HG02610 (cell line): ENCODE data around the gene SEC16A.

Source experiments
- ATAC-seq: cut with Tn5 transposase; IDR thresholded peaks from one replicate; pipeline ENCODE4 v1.9.1; 2021; ENCODE audit warnings: mild to moderate bottlenecking, moderate library complexity; ENCODE audit not compliant: unreplicated experiment

SEC16A gene

GRCh38 chr9:136465500-136466154 is 17.2 kb downstream of the SEC16A start:
- no peak for ATAC-seq

GRCh38 chr9:136464241-136464640 is 18.6 kb downstream of the SEC16A start:
- ATAC-seq, result no peak

DNA sequence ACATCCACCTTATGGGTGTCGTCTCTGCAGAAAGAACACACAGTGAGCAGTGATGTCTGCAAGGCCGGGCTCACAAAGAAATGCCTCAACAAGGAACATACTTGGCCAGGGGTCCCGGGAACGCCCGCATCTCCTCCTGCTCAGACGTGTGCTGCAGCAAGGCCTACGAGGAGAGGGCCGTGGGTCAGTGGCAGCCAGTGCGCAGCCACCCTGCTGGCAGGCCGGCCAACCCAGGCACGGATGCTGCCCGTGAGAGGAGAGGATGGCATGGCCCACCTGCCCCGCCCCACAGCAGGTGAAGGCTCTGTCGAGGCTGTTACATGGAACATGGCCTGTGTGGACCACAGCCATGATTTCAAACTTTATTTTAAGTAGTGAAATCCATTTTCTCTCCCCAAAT is 19.3 kb downstream of the SEC16A start:
- ATAC-seq, result no peak

- ATAC-seq, result no peak
These were observed 20.2 kb downstream of the SEC16A start for GRCh38 chr9:136462664-136463063.

DNA sequence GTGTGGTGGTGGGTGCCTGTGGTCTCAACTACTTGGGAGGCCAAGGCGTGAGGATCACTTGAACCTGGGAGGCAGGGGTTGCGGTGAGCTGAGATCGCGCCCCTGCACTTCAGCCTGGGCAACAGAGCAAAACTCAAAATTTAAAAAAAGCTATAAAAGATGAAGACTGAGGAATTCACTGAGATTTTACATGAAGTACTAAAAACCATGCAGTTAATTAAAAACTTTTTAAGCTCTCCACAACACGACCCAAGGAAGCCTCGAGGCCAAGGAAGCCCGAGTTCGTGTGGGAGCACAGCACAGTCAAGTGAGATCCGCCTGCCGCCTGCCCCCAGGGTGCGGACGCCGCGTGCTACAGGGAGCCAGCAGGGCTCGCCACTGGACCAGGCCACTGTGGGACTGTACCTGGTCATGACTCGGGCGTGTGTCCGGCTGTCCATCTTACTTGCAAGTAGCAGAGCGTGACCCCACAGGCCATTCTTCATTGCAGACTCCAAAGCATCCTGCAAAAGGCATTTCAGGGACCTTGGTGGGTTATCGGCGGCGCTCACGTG is 22.0 kb downstream of the SEC16A start:
- no peak for ATAC-seq

- ATAC-seq, result no peak
These were observed 23.4 kb downstream of the SEC16A start for GRCh38 chr9:136459425-136459824.

DNA sequence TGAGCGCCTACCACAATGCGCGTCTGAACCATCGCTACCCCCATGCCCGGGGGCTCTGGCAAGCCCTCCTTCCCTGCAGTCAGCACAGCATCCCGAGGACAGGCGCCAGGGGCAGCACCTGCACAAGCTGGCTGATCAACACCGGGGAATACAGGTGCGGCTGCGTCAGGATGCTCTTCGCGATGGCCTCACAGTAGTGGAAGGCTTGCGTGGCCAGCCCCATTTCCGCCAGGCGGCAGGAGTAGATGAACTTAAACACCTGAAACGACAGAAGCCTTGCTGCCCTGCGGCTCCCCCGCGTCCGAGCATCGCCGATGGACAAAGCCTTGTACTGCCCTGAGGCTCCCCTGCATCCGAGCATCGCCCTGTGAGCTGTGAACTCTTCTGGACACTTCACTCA is 25.5 kb downstream of the SEC16A start:
- ATAC-seq, result no peak

DNA sequence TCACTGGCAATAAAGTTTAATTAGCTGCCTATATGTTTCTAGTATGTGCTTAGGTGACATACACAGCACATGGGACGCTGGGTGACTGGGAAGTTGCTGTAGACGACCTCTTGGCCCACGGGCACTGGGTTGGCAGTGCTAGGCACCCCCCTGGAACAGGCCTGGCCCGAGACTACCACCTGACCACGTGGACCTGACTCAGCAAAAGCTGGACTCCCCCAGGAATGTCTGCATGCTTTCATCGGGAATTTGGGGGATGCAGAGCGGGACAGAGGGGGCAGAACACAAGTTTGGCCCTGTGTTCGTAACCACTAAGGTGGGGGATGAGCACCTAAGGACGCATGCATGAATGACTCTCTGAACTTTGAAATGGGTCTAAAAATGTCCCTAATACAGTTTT is 26.6 kb downstream of the SEC16A start:
- ATAC-seq, result no peak

DNA sequence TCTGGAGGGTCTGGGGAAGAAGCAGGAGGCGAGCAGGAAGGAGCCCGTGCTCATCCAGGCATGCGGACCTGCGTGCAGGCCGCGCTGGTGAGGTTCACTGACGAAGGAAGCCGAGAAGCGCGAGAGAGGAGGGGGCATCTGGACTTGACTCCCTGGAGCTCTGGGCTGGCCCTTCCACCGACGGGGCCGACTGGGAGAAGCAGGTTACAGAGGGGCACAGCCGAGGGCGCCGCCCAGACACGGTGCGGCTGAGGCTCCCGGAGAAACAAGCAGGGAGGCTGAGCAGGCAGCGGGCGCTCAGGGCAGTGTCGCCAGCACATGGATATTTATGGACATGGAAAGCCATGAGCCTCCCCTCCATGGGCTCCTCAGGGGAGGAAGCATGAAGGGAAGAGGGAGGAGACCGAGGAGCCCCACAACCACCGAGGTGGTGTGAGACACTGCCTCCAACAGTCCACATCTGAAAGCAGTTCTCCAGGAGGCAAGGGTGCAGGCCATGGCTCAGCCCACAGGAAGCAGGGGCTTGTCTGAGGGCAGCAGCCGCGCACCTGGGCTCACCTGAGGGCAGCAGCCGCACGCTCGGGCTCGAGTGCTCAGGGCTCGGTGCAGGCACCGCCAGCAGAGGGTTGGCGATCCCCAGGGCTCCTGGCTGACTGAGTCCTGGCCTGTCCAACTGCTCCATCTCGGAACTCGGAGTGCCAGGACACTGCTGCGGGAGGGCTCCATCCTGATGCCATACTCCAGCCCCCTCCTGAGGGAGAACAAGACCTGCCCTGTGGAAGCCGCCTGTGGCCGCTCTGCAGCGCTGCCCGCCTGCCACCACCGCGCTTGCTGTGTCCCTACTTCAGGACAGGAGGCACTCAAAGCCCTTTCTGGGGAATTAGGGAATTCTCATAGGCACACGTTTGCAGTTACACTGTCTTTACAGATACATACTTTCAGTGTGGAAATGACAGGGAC is 27.5 kb downstream of the SEC16A start:
- no peak for ATAC-seq

DNA sequence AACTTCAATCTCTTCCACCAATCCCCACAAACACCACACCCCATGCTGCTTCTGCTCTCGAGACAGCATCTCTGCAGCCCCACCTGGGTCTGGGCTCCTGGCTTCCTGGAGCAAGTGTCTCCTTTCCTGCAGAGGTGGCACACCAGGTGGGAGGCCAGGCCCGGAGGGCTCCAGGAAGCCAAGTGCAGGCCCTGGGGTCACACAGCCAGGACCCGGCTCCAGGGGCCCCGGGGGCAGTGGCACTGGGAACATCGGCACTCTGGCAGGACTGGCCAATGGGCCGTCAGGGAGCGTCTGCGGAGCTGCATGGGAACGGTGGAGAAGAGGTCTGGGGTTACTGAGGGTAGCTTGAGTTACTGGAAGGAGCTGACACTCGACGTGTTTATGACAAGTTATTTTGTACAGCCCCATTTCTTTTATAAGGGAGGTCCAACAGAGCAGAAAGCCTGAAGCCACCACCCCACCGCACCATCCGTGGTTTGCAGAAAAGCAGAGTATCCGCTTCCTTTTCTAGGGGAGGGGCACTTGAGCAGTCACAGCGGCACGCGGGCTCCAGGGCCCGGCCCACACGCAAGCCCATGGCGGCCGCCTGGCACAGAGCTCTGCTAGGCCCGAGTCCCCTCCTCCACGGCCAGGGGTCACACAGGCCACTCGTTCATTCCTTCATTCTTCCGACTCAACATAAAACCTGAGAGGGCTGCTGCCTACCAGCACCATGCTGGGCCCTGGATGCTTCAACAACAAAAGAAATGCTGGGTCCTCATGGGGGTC is 28.6 kb downstream of the SEC16A start:
- ATAC-seq, result no peak

- ATAC-seq, result no peak
These were observed 29.5 kb downstream of the SEC16A start for GRCh38 chr9:136453326-136453725.

GRCh38 chr9:136451221-136451877 is 31.5 kb downstream of the SEC16A start:
- no peak for ATAC-seq

- no peak for ATAC-seq
These were observed 34.2 kb downstream of the SEC16A start for GRCh38 chr9:136448655-136449054.

GRCh38 chr9:136447173-136447778 is 35.6 kb downstream of the SEC16A start:
- no peak for ATAC-seq

GRCh38 chr9:136445799-136446198 is 37.0 kb downstream of the SEC16A start:
- no peak for ATAC-seq

DNA sequence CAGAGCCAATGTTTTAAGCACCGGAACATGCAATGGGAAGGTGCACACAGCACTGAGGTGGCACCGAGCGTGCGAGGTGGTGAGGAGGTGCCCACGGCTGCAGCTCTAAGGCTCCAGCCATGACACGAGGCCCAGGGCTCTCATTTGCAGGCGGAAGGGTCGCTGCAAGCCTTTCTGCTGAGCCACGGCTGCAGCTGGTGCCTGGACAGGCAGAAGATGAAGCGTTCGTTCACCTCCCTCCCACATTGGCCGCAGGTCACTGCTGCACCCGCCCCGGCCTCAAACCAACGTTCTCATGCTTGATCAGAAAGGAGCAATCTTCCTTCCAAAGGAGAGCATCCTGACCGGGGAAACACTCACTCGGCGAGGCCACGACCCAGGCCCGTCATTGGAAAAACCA is 38.7 kb downstream of the SEC16A start:
- no peak for ATAC-seq

- ATAC-seq, result no peak
These were observed 39.2 kb downstream of the SEC16A start for GRCh38 chr9:136443687-136444086.

- ATAC-seq, result no peak
These were observed 39.8 kb downstream of the SEC16A start for GRCh38 chr9:136443087-136443486.

GRCh38 chr9:136442265-136442664 is 40.6 kb downstream of the SEC16A start:
- no peak for ATAC-seq

GRCh38 chr9:136441681-136442245 is 41.1 kb downstream of the SEC16A start:
- no peak for ATAC-seq
